Liver (tissue), 9 donors: ENCODE results near the gene COL20A1. TPM values are rescaled to one million over a fixed set of nuclear protein-coding genes. Genes with fewer than 3 reads are reported as not detected.

Source experiments
- DNase-seq: peaks from one replicate; pipeline ENCODE4 v3.0.0-alpha.2; 2017; ENCODE audit warnings: low spot score
- H3K27ac ChIP-seq, 2 donors: one replicate each; pipeline ENCODE4 v1.7.0; 2013; ENCODE audit warnings: inconsistent platforms in 2 of 2, low read length in 2 of 2, control low read depth in 1 of 2, low read depth in 1 of 2, mild to moderate bottlenecking in 1 of 2
- H3K27me3 ChIP-seq, 4 donors: one replicate each; pipeline versions ENCODE4 v1.6.1 to v1.7.0; 2013; ENCODE audit warnings: low read length in 3 of 4, inconsistent platforms in 1 of 4, mild to moderate bottlenecking in 1 of 4, moderate library complexity in 1 of 4; ENCODE audit not compliant: control insufficient read depth in 4 of 4, insufficient read depth in 4 of 4
- H3K36me3 ChIP-seq, 4 donors: one replicate each; pipeline versions ENCODE4 v1.6.1 to v1.7.0; 2013; ENCODE audit warnings: low read length in 3 of 4, mild to moderate bottlenecking in 3 of 4, low read depth in 1 of 4, moderate library complexity in 1 of 4; ENCODE audit not compliant: control insufficient read depth in 4 of 4, insufficient read depth in 3 of 4
- H3K4me1 ChIP-seq, 4 donors: one replicate each; pipeline versions ENCODE4 v1.6.1 to v1.7.0; 2013; ENCODE audit warnings: low read length in 3 of 4, mild to moderate bottlenecking in 3 of 4, moderate library complexity in 1 of 4; ENCODE audit not compliant: control insufficient read depth in 4 of 4, insufficient read depth in 4 of 4
- H3K4me3 ChIP-seq, 3 donors: one replicate each; pipeline versions ENCODE4 v1.6.1 to v1.7.0; 2013; ENCODE audit warnings: low read length in 3 of 3, control low read depth in 1 of 3, low read depth in 1 of 3, mild to moderate bottlenecking in 1 of 3
- H3K9ac ChIP-seq, 2 donors: one replicate each; pipeline ENCODE4 v1.7.0; 2013; ENCODE audit warnings: low read length in 2 of 2, mild to moderate bottlenecking in 2 of 2, moderate library complexity in 2 of 2, control low read depth in 1 of 2, low read depth in 1 of 2
- H3K9me3 ChIP-seq, 4 donors: one replicate each; pipeline versions ENCODE4 v1.6.1 to v1.7.0; 2013; ENCODE audit warnings: low read length in 3 of 4; ENCODE audit not compliant: control insufficient read depth in 4 of 4
- FOXA1 ChIP-seq: IDR thresholded peaks from 2 replicates; pipeline ENCODE4 v1.6.1; 2016; ENCODE audit warnings: antibody characterized with exemption
- FOXA2 ChIP-seq: IDR thresholded peaks from 2 replicates; pipeline ENCODE4 v1.6.1; 2016; ENCODE audit warnings: antibody characterized with exemption
- GABPA ChIP-seq, 2 donors: IDR thresholded peaks in 1 of 2; conservative IDR thresholded peaks in 1 of 2; 2 replicates each; pipeline ENCODE4 v1.6.1; 2016; ENCODE audit warnings: antibody characterized with exemption in 2 of 2, mild to moderate bottlenecking in 1 of 2, moderate library complexity in 1 of 2
- HNF4A ChIP-seq, 2 donors: conservative IDR thresholded peaks; 2 replicates each; pipeline ENCODE4 v1.6.1; 2016; ENCODE audit warnings: antibody characterized with exemption in 2 of 2, mild to moderate bottlenecking in 2 of 2
- JUND ChIP-seq, 2 donors: IDR thresholded peaks; 2 replicates each; pipeline ENCODE4 v1.6.1; 2016; ENCODE audit warnings: antibody characterized with exemption in 2 of 2
- NR2F2 ChIP-seq: IDR thresholded peaks from 2 replicates; pipeline ENCODE4 v1.6.1; 2016; ENCODE audit warnings: antibody characterized with exemption
- RAD21 ChIP-seq, 2 donors: IDR thresholded peaks; 2 replicates each; pipeline ENCODE4 v1.6.1; 2016; ENCODE audit warnings: antibody characterized with exemption in 2 of 2, mild to moderate bottlenecking in 2 of 2
- RXRA ChIP-seq, 2 donors: IDR thresholded peaks; 2 replicates each; pipeline ENCODE4 v1.6.1; 2017 to 2018; ENCODE audit warnings: antibody characterized with exemption in 2 of 2, mild to moderate bottlenecking in 1 of 2
- SP1 ChIP-seq: IDR thresholded peaks from 2 replicates; pipeline ENCODE4 v1.6.1; 2018; ENCODE audit warnings: antibody characterized with exemption, mild to moderate bottlenecking
- TAF1 ChIP-seq: conservative IDR thresholded peaks from 2 replicates; pipeline ENCODE4 v1.6.1; 2016; ENCODE audit warnings: antibody characterized with exemption, mild to moderate bottlenecking
- YY1 ChIP-seq: IDR thresholded peaks from 2 replicates; pipeline ENCODE4 v1.6.1; 2016; ENCODE audit warnings: antibody characterized with exemption, mild to moderate bottlenecking
- WGBS: extraction: QIAGEN DNeasy Blood & Tissue Kit; methylation state at CpG from one replicate; pipeline ENCODE4 v1.1.7; 2013; 5-methylcytosine and 5-hydroxymethylcytosine counted together
- polyA plus RNA-seq, 2 donors: library from polyadenylated mRNA; stranded (reverse) in 1 of 2; unstranded in 1 of 2; fragments of 200-250 nt in 1 of 2; fragments of >200 nt in 1 of 2; fragmentation: Nextera tagmentation in 1 of 2; extraction: Ambion mirVana in 1 of 2; gene quantifications; one replicate each; pipeline versions ENCODE4 v1.2.1 to v1.2.3, GENCODE V29; 2013 to 2015
- total RNA-seq, 2 donors: library from RNA; depleted of rRNA; stranded (reverse); fragments of >200 nt; gene quantifications; one replicate each; pipeline ENCODE4 v1.2.3, GENCODE V29; 2014
- TF ChIP-seq, protein P1 (sequence below): fragments of 150-350 bp; IDR thresholded peaks from 2 replicates; pipeline ENCODE4 v1.5.1; 2017; ENCODE audit warnings: improper control_type of control experiment, low read depth, low read length; ENCODE audit not compliant: missing input control
- TF ChIP-seq, protein P2 (sequence below): IDR thresholded peaks from 2 replicates; pipeline ENCODE4 v1.6.1; 2016; ENCODE audit warnings: antibody characterized with exemption
- TF ChIP-seq, protein P3 (sequence below): IDR thresholded peaks from 2 replicates; pipeline ENCODE4 v1.6.1; 2016; ENCODE audit warnings: antibody characterized with exemption
- TF ChIP-seq, protein P4 (sequence below): IDR thresholded peaks from 2 replicates; pipeline ENCODE4 v1.6.1; 2016; ENCODE audit warnings: antibody characterized with exemption, mild to moderate bottlenecking
- donor health status: healthy.
- donor health status: healthy.
- donor health status: healthy.
- donor health status: healthy.
- donor health status: healthy.

Gene COL20A1
- total and polyA plus RNA-seq, 4 donors = not detected

- TF ChIP-seq, protein P1, sequence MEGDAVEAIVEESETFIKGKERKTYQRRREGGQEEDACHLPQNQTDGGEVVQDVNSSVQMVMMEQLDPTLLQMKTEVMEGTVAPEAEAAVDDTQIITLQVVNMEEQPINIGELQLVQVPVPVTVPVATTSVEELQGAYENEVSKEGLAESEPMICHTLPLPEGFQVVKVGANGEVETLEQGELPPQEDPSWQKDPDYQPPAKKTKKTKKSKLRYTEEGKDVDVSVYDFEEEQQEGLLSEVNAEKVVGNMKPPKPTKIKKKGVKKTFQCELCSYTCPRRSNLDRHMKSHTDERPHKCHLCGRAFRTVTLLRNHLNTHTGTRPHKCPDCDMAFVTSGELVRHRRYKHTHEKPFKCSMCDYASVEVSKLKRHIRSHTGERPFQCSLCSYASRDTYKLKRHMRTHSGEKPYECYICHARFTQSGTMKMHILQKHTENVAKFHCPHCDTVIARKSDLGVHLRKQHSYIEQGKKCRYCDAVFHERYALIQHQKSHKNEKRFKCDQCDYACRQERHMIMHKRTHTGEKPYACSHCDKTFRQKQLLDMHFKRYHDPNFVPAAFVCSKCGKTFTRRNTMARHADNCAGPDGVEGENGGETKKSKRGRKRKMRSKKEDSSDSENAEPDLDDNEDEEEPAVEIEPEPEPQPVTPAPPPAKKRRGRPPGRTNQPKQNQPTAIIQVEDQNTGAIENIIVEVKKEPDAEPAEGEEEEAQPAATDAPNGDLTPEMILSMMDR = no peak
- TF ChIP-seq SP1 (no peak), RXRA (IDR thresholded peaks at IDR 0.05) (no peak), JUND (IDR thresholded peaks at IDR 0.05) (no peak), YY1 (no peak)
These were observed 40.7 kb upstream of the COL20A1 start (continued) for GRCh38 chr20:63252284-63252711.

DNA sequence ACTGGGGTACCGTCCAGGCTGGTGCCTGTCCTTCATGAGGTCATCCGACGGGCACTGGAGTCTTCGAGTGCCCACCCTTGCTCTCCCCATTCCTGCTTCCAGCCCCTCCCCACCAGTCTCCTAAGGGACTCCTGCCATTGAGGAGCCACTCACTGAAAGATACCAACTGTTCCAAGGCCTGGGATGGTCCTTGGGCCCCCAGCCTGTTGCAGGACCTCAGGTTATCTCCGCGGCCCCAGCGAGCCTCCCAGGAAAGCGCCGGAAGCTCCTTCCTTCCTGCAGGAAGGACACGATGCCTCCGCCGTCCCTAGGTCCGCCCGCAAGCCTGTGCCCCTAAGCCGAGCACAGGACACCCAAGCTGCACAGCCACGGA lies 39.9 kb upstream of the COL20A1 start:
- Histone ChIP-seq H3K27me3 (peaks cover 3 to 17% (median 6%) of the 10 kb centered on the region in 4 donors), H3K36me3 (no peaks in the 10 kb centered on the region), H3K9ac (no peak overlapping the region), H3K27ac (no peak overlapping the region), H3K9me3 (no peaks in the 10 kb centered on the region), H3K4me1 (peaks cover 0 to 12% (median 2%) of the 10 kb centered on the region in 4 donors), H3K4me3 (no peak overlapping the region)
- TF ChIP-seq GABPA (IDR thresholded peaks at IDR 0.05 in 1 of 2, conservative IDR thresholded peaks at IDR 0.05 in 1 of 2) = no peak
- TF ChIP-seq, protein P2, sequence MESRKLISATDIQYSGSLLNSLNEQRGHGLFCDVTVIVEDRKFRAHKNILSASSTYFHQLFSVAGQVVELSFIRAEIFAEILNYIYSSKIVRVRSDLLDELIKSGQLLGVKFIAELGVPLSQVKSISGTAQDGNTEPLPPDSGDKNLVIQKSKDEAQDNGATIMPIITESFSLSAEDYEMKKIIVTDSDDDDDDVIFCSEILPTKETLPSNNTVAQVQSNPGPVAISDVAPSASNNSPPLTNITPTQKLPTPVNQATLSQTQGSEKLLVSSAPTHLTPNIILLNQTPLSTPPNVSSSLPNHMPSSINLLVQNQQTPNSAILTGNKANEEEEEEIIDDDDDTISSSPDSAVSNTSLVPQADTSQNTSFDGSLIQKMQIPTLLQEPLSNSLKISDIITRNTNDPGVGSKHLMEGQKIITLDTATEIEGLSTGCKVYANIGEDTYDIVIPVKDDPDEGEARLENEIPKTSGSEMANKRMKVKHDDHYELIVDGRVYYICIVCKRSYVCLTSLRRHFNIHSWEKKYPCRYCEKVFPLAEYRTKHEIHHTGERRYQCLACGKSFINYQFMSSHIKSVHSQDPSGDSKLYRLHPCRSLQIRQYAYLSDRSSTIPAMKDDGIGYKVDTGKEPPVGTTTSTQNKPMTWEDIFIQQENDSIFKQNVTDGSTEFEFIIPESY = no peak
- TF ChIP-seq, protein P3, sequence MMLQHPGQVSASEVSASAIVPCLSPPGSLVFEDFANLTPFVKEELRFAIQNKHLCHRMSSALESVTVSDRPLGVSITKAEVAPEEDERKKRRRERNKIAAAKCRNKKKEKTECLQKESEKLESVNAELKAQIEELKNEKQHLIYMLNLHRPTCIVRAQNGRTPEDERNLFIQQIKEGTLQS = no peak
- WGBS = 13% methylated on average over 16 of the region's 16 CpGs
- no peak for DNase-seq

- Histone ChIP-seq H3K4me3 (peak overlapping the region in 1 of 3 donors; percentile 25), H3K27me3 (peaks cover 3 to 17% (median 6%) of the 10 kb centered on the region in 4 donors), H3K36me3 (no peaks in the 10 kb centered on the region), H3K9me3 (no peaks in the 10 kb centered on the region), H3K4me1 (peaks cover 0 to 12% (median 2%) of the 10 kb centered on the region in 4 donors), H3K9ac (no peak overlapping the region), H3K27ac (no peak overlapping the region)
- DNase-seq = no peak
- WGBS = 2% methylated on average over 89 of the region's 89 CpGs
- TF ChIP-seq, protein P3 = no peak
- TF ChIP-seq, protein P4, sequence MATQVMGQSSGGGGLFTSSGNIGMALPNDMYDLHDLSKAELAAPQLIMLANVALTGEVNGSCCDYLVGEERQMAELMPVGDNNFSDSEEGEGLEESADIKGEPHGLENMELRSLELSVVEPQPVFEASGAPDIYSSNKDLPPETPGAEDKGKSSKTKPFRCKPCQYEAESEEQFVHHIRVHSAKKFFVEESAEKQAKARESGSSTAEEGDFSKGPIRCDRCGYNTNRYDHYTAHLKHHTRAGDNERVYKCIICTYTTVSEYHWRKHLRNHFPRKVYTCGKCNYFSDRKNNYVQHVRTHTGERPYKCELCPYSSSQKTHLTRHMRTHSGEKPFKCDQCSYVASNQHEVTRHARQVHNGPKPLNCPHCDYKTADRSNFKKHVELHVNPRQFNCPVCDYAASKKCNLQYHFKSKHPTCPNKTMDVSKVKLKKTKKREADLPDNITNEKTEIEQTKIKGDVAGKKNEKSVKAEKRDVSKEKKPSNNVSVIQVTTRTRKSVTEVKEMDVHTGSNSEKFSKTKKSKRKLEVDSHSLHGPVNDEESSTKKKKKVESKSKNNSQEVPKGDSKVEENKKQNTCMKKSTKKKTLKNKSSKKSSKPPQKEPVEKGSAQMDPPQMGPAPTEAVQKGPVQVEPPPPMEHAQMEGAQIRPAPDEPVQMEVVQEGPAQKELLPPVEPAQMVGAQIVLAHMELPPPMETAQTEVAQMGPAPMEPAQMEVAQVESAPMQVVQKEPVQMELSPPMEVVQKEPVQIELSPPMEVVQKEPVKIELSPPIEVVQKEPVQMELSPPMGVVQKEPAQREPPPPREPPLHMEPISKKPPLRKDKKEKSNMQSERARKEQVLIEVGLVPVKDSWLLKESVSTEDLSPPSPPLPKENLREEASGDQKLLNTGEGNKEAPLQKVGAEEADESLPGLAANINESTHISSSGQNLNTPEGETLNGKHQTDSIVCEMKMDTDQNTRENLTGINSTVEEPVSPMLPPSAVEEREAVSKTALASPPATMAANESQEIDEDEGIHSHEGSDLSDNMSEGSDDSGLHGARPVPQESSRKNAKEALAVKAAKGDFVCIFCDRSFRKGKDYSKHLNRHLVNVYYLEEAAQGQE = no peak
- TF ChIP-seq NR2F2 (no peak), GABPA (IDR thresholded peaks at IDR 0.05 in 1 of 2, conservative IDR thresholded peaks at IDR 0.05 in 1 of 2) (no peak), FOXA2 (no peak), FOXA1 (no peak), HNF4A (conservative IDR thresholded peaks at IDR 0.05) (no peak), SP1 (no peak), TAF1 (no peak), YY1 (no peak), RXRA (IDR thresholded peaks at IDR 0.05) (no peak), RAD21 (IDR thresholded peaks at IDR 0.05) (no peak)
- TF ChIP-seq, protein P1 = no peak
- TF ChIP-seq, protein P2 = no peak
These were observed 39.4 kb upstream of the COL20A1 start for GRCh38 chr20:63253438-63254231.
